ENCODE data around the gene GABRA5.
"Not testable (repeated sequence)": the region's sequence is repeated elsewhere in the genome, so short reads cannot be mapped to it uniquely, and the experiment has no call there.

The GABRA5 gene

GRCh38 chr15:26895346-26895745, 28.5 kb downstream of the GABRA5 start:
- not testable (repeated sequence) for H3K27ac Mint-ChIP-seq (ENCODE audit: low read depth); H3K27me3 Mint-ChIP-seq; H3K36me3 Mint-ChIP-seq (ENCODE audit: insufficient read depth); DNase-seq (ENCODE audit: low spot score in 2 of 2); ATAC-seq (replicated peaks; ENCODE audit: extremely low read depth, poor library complexity, severe bottlenecking); H3K4me3 Mint-ChIP-seq; H3K4me1 Mint-ChIP-seq
- peaks cover 17% of the 10 kb centered on the region for H3K9me3 Mint-ChIP-seq

GRCh38 chr15:26899658-26900057, 32.8 kb downstream of the GABRA5 start:
- Mint-ChIP-seq H3K9me3 (peaks cover 12% of the 10 kb centered on the region), H3K4me1 (no peaks in the 10 kb centered on the region), H3K27ac (ENCODE audit: low read depth) (no peak overlapping the region), H3K4me3 (no peak overlapping the region), H3K27me3 (no peaks in the 10 kb centered on the region), H3K36me3 (ENCODE audit: insufficient read depth) (no peaks in the 10 kb centered on the region)
- DNase-seq (ENCODE audit: low spot score in 2 of 2) (no peak), ATAC-seq (replicated peaks; ENCODE audit: extremely low read depth, poor library complexity, severe bottlenecking) (no peak)

GRCh38 chr15:26901041-26901440, 34.2 kb downstream of the GABRA5 start:
- peaks cover 16% of the 10 kb centered on the region for H3K9me3 Mint-ChIP-seq
- ATAC-seq (replicated peaks; ENCODE audit: extremely low read depth, poor library complexity, severe bottlenecking) (no peak), DNase-seq (ENCODE audit: low spot score in 2 of 2) (no peak)
- no peaks in the 10 kb centered on the region for H3K36me3 Mint-ChIP-seq (ENCODE audit: insufficient read depth)
- no peaks in the 10 kb centered on the region for H3K27me3 Mint-ChIP-seq
- H3K4me1 Mint-ChIP-seq: no peaks in the 10 kb centered on the region
- no peak overlapping the region for H3K27ac Mint-ChIP-seq (ENCODE audit: low read depth)
- H3K4me3 Mint-ChIP-seq: no peak overlapping the region

- Mint-ChIP-seq H3K27ac (ENCODE audit: low read depth) (no peak overlapping the region), H3K4me3 (no peak overlapping the region), H3K4me1 (no peaks in the 10 kb centered on the region), H3K36me3 (ENCODE audit: insufficient read depth) (no peaks in the 10 kb centered on the region), H3K9me3 (peaks cover 8% of the 10 kb centered on the region), H3K27me3 (no peaks in the 10 kb centered on the region)
- ATAC-seq (replicated peaks; ENCODE audit: extremely low read depth, poor library complexity, severe bottlenecking): no peak
- DNase-seq (ENCODE audit: low spot score in 2 of 2): no peak
These were observed 43.9 kb downstream of the GABRA5 start for GRCh38 chr15:26910715-26911114.

GRCh38 chr15:26921433-26921832, 54.6 kb downstream of the GABRA5 start:
- DNase-seq (ENCODE audit: low spot score in 2 of 2) (no peak), ATAC-seq (replicated peaks; ENCODE audit: extremely low read depth, poor library complexity, severe bottlenecking) (no peak)
- H3K4me3 Mint-ChIP-seq: no peak overlapping the region
- peaks cover 5% of the 10 kb centered on the region for H3K9me3 Mint-ChIP-seq
- no peaks in the 10 kb centered on the region for H3K4me1 Mint-ChIP-seq
- H3K36me3 Mint-ChIP-seq (ENCODE audit: insufficient read depth): no peaks in the 10 kb centered on the region
- H3K27ac Mint-ChIP-seq (ENCODE audit: low read depth): no peak overlapping the region
- H3K27me3 Mint-ChIP-seq: no peaks in the 10 kb centered on the region

- ATAC-seq (replicated peaks; ENCODE audit: extremely low read depth, poor library complexity, severe bottlenecking) (no peak), DNase-seq (ENCODE audit: low spot score in 2 of 2) (no peak)
- Mint-ChIP-seq H3K27me3 (no peaks in the 10 kb centered on the region), H3K4me3 (no peak overlapping the region), H3K4me1 (no peaks in the 10 kb centered on the region), H3K9me3 (peaks cover 12% of the 10 kb centered on the region), H3K36me3 (ENCODE audit: insufficient read depth) (no peaks in the 10 kb centered on the region), H3K27ac (ENCODE audit: low read depth) (no peak overlapping the region)
These were observed 59.2 kb downstream of the GABRA5 start for GRCh38 chr15:26926081-26926480.

GRCh38 chr15:26928051-26928450, 61.2 kb downstream of the GABRA5 start:
- Mint-ChIP-seq H3K27ac (ENCODE audit: low read depth) (no peak overlapping the region), H3K27me3 (no peaks in the 10 kb centered on the region), H3K4me1 (no peaks in the 10 kb centered on the region), H3K4me3 (no peak overlapping the region), H3K36me3 (ENCODE audit: insufficient read depth) (no peaks in the 10 kb centered on the region), H3K9me3 (peaks cover 20% of the 10 kb centered on the region)
- DNase-seq (ENCODE audit: low spot score in 2 of 2) (no peak), ATAC-seq (replicated peaks; ENCODE audit: extremely low read depth, poor library complexity, severe bottlenecking) (no peak)

- no peak overlapping the region for H3K4me3 Mint-ChIP-seq
- DNase-seq (ENCODE audit: low spot score in 2 of 2): no peak
- H3K27ac Mint-ChIP-seq (ENCODE audit: low read depth): no peak overlapping the region
- H3K9me3 Mint-ChIP-seq: peaks cover 22% of the 10 kb centered on the region
- H3K4me1 Mint-ChIP-seq: no peaks in the 10 kb centered on the region
- H3K27me3 Mint-ChIP-seq: no peaks in the 10 kb centered on the region
- H3K36me3 Mint-ChIP-seq (ENCODE audit: insufficient read depth): no peaks in the 10 kb centered on the region
- ATAC-seq (replicated peaks; ENCODE audit: extremely low read depth, poor library complexity, severe bottlenecking): no peak
These were observed 62.7 kb downstream of the GABRA5 start for GRCh38 chr15:26929588-26929987.

- Mint-ChIP-seq H3K27ac (ENCODE audit: low read depth) (no peak overlapping the region), H3K9me3 (peaks cover 30% of the 10 kb centered on the region), H3K36me3 (ENCODE audit: insufficient read depth) (no peaks in the 10 kb centered on the region), H3K27me3 (no peaks in the 10 kb centered on the region), H3K4me3 (no peak overlapping the region), H3K4me1 (no peaks in the 10 kb centered on the region)
- ATAC-seq (replicated peaks; ENCODE audit: extremely low read depth, poor library complexity, severe bottlenecking) (no peak), DNase-seq (ENCODE audit: low spot score in 2 of 2) (no peak)
These were observed 68.0 kb downstream of the GABRA5 start for GRCh38 chr15:26934848-26935247.

- Mint-ChIP-seq H3K4me1 (no peaks in the 10 kb centered on the region), H3K9me3 (peaks cover 28% of the 10 kb centered on the region), H3K27ac (ENCODE audit: low read depth) (no peak overlapping the region), H3K4me3 (no peak overlapping the region), H3K27me3 (no peaks in the 10 kb centered on the region), H3K36me3 (ENCODE audit: insufficient read depth) (no peaks in the 10 kb centered on the region)
- ATAC-seq (replicated peaks; ENCODE audit: extremely low read depth, poor library complexity, severe bottlenecking) (no peak), DNase-seq (ENCODE audit: low spot score in 2 of 2) (no peak)
These were observed 68.5 kb downstream of the GABRA5 start for GRCh38 chr15:26935322-26935721.

GRCh38 chr15:26936502-26936901, 69.6 kb downstream of the GABRA5 start:
- no peaks in the 10 kb centered on the region for H3K4me1 Mint-ChIP-seq
- H3K36me3 Mint-ChIP-seq (ENCODE audit: insufficient read depth): no peaks in the 10 kb centered on the region
- DNase-seq (ENCODE audit: low spot score in 2 of 2) (no peak), ATAC-seq (replicated peaks; ENCODE audit: extremely low read depth, poor library complexity, severe bottlenecking) (no peak)
- H3K9me3 Mint-ChIP-seq: peaks cover 23% of the 10 kb centered on the region
- H3K27ac Mint-ChIP-seq (ENCODE audit: low read depth): no peak overlapping the region
- no peak overlapping the region for H3K4me3 Mint-ChIP-seq
- H3K27me3 Mint-ChIP-seq: no peaks in the 10 kb centered on the region

- no peak overlapping the region for H3K27ac Mint-ChIP-seq (ENCODE audit: low read depth)
- H3K9me3 Mint-ChIP-seq: peaks cover 18% of the 10 kb centered on the region
- no peak overlapping the region for H3K4me3 Mint-ChIP-seq
- H3K4me1 Mint-ChIP-seq: no peaks in the 10 kb centered on the region
- ATAC-seq (replicated peaks; ENCODE audit: extremely low read depth, poor library complexity, severe bottlenecking): no peak
- no peaks in the 10 kb centered on the region for H3K36me3 Mint-ChIP-seq (ENCODE audit: insufficient read depth)
- no peaks in the 10 kb centered on the region for H3K27me3 Mint-ChIP-seq
- DNase-seq (ENCODE audit: low spot score in 2 of 2): no peak
These were observed 70.3 kb downstream of the GABRA5 start for GRCh38 chr15:26937134-26937533.

GRCh38 chr15:26939398-26939797, 72.5 kb downstream of the GABRA5 start:
- ATAC-seq (replicated peaks; ENCODE audit: extremely low read depth, poor library complexity, severe bottlenecking): no peak
- Mint-ChIP-seq H3K4me3 (no peak overlapping the region), H3K4me1 (no peaks in the 10 kb centered on the region), H3K9me3 (peaks cover 9% of the 10 kb centered on the region), H3K27me3 (no peaks in the 10 kb centered on the region), H3K27ac (ENCODE audit: low read depth) (no peak overlapping the region), H3K36me3 (ENCODE audit: insufficient read depth) (no peaks in the 10 kb centered on the region)
- DNase-seq (ENCODE audit: low spot score in 2 of 2): no peak

GRCh38 chr15:26941489-26941888, 74.6 kb downstream of the GABRA5 start:
- Mint-ChIP-seq H3K27ac (ENCODE audit: low read depth) (no peak overlapping the region), H3K36me3 (ENCODE audit: insufficient read depth) (no peaks in the 10 kb centered on the region), H3K9me3 (no peaks in the 10 kb centered on the region), H3K4me1 (no peaks in the 10 kb centered on the region), H3K27me3 (no peaks in the 10 kb centered on the region), H3K4me3 (no peak overlapping the region)
- DNase-seq (ENCODE audit: low spot score in 2 of 2): no peak
- no peak for ATAC-seq (replicated peaks; ENCODE audit: extremely low read depth, poor library complexity, severe bottlenecking)
